Lower leg skin (tissue), 4 donors: ENCODE measurements around the gene SLC37A2. TPM values are rescaled to one million over a fixed set of nuclear protein-coding genes. Genes with fewer than 3 reads are reported as not detected.

ENCODE experiments used
- DNase-seq, 2 donors: peaks; one replicate each; pipeline ENCODE4 v3.0.0-alpha.2; 2019; ENCODE audit warnings: low spot score in 2 of 2
- H3K4me3 ChIP-seq: fragments of 200-600 bp; sonication (generic); 2 replicates; pipeline ENCODE4 v1.5.1; 2017; ENCODE audit warnings: mild to moderate bottlenecking, low read depth; ENCODE audit not compliant: poor library complexity, severe bottlenecking
- CTCF ChIP-seq, 3 donors: fragments of 450-650 bp; IDR thresholded peaks; one replicate each; pipeline ENCODE4 v1.5.1; 2016; ENCODE audit warnings: antibody characterized with exemption in 3 of 3, mild to moderate bottlenecking in 3 of 3, moderate library complexity in 2 of 3
- POLR2A ChIP-seq, 2 donors: fragments of 450-650 bp; IDR thresholded peaks; one replicate each; pipeline ENCODE4 v1.6.1; 2016 to 2017; ENCODE audit warnings: antibody characterized with exemption in 2 of 2, mild to moderate bottlenecking in 1 of 2, moderate library complexity in 1 of 2
- whole genome bisulfite sequencing, 2 donors: methylation state at CpG; one replicate each; pipeline ENCODE4 v1.1.5; 2018; 5-methylcytosine and 5-hydroxymethylcytosine counted together
- intact Hi-C: fragments of 100-400 bp; cut with DNase I; formaldehyde crosslinking; loops from one replicate; pipeline ENCODE4 v1.15.0; 2023; ENCODE audit warnings: low total_unique reads
- total RNA-seq, 4 donors: library from RNA; depleted of rRNA; stranded (reverse); fragments of >200 nt; gene quantifications; one replicate each; pipeline ENCODE4 v1.1.0, GENCODE V29; 2016

Gene SLC37A2
- total RNA-seq, 4 donors from 2014 or later: 137 to 334 (median 238) TPM

- TF ChIP-seq POLR2A (IDR thresholded peaks at IDR 0.05) (no peak), CTCF (IDR thresholded peaks at IDR 0.05) (no peak)
- H3K4me3 ChIP-seq: no peak overlapping the region
- intact Hi-C loops: no loop called here
- WGBS, 2 donors: 82 to 83% methylated on average over 22 of the region's 22 CpGs
- no peak for DNase-seq
Observed at GRCh38 chr11:125129316-125129993, 66.3 kb downstream of the SLC37A2 start.

GRCh38 chr11:125132071-125132470 lies 69.0 kb downstream of the SLC37A2 start:
- intact Hi-C loops: no loop called here
- WGBS, 2 donors: 73 to 84% methylated on average over 1 of the region's 1 CpG

GRCh38 chr11:125132596-125132995 lies 69.5 kb downstream of the SLC37A2 start:
- WGBS, 2 donors: 74% methylated on average over 7 of the region's 7 CpGs
- TF ChIP-seq POLR2A (IDR thresholded peaks at IDR 0.05) (no peak), CTCF (IDR thresholded peaks at IDR 0.05) (no peak)
- H3K4me3 ChIP-seq: no peak overlapping the region
- no peak for DNase-seq
- intact Hi-C loops: no loop called here

More at GRCh38 chr11:125132071-125132470, 69.0 kb downstream of the SLC37A2 start:
- TF ChIP-seq POLR2A (IDR thresholded peaks at IDR 0.05) (no peak), CTCF (IDR thresholded peaks at IDR 0.05) (no peak)
- no peak overlapping the region for H3K4me3 ChIP-seq
- DNase-seq: no peak

- no peak overlapping the region for H3K4me3 ChIP-seq
- intact Hi-C loops: no loop called here
- TF ChIP-seq CTCF (IDR thresholded peaks at IDR 0.05) (no peak), POLR2A (IDR thresholded peaks at IDR 0.05) (no peak)
- DNase-seq: no peak
Observed at GRCh38 chr11:125136001-125136400, 72.9 kb downstream of the SLC37A2 start.

GRCh38 chr11:125138966-125139365 lies 75.9 kb downstream of the SLC37A2 start:
- no peak for TF ChIP-seq POLR2A (IDR thresholded peaks at IDR 0.05)
- no peak for TF ChIP-seq CTCF (IDR thresholded peaks at IDR 0.05)
- H3K4me3 ChIP-seq: no peak overlapping the region
- intact Hi-C loops: no loop called here
- no peak for DNase-seq
- WGBS, 2 donors: 84 to 85% methylated on average over 8 of the region's 8 CpGs

GRCh38 chr11:125139778-125140177 lies 76.7 kb downstream of the SLC37A2 start:
- 62 to 64% methylated on average over 3 of the region's 3 CpGs for WGBS, 2 donors
- no peak for TF ChIP-seq POLR2A (IDR thresholded peaks at IDR 0.05)
- TF ChIP-seq CTCF (IDR thresholded peaks at IDR 0.05): no peak
- H3K4me3 ChIP-seq: no peak overlapping the region
- intact Hi-C loops: loop anchor here (10.0 kb wide), 1 partner anchor 185 kb away; the partner anchor contains the start of gene CCDC15
- DNase-seq: no peak
